ENCODE measurements around the gene TESK1.
"Not testable (repeated sequence)": the region's sequence is repeated elsewhere in the genome, so short reads cannot be mapped to it uniquely, and the experiment has no call there.

TESK1 gene

GRCh38 chr9:35579659-35580227 lies 25.3 kb upstream of the TESK1 start:
- DNase-seq: not testable (repeated sequence)

GRCh38 chr9:35583521-35583920 lies 21.5 kb upstream of the TESK1 start:
- not testable (repeated sequence) for DNase-seq

- DNase-seq: not testable (repeated sequence)
Measured at GRCh38 chr9:35584681-35585080, 20.4 kb upstream of the TESK1 start.

GRCh38 chr9:35588506-35588905 lies 16.6 kb upstream of the TESK1 start:
- DNase-seq: not testable (repeated sequence)

GRCh38 chr9:35593581-35593980 lies 11.5 kb upstream of the TESK1 start:
- no peak for DNase-seq

- DNase-seq: no peak
Measured at GRCh38 chr9:35594471-35594870, 10.6 kb upstream of the TESK1 start.

GRCh38 chr9:35596907-35597306 lies 8.2 kb upstream of the TESK1 start:
- not testable (repeated sequence) for DNase-seq

GRCh38 chr9:35598866-35599590 lies 6.0 kb upstream of the TESK1 start:
- no peak for DNase-seq

GRCh38 chr9:35599763-35600604 lies 5.1 kb upstream of the TESK1 start:
- peak in 11 of 58 donors; percentile 13 to 62 (median 29) for DNase-seq

GRCh38 chr9:35603506-35603985 lies 1.5 kb upstream of the TESK1 start:
- DNase-seq: peak in 23 of 58 donors; percentile 8 to 67 (median 42)

- peak; percentile 89 to 100 (median 99) for DNase-seq
Measured at GRCh38 chr9:35603986-35604577, 980 bp upstream of the TESK1 start.

- DNase-seq: peak in 15 of 58 donors; percentile 16 to 66 (median 47)
Measured at GRCh38 chr9:35605351-35606137, 482 bp downstream of the TESK1 start.

- DNase-seq: no peak
Measured at GRCh38 chr9:35606138-35606504, 1.1 kb downstream of the TESK1 start.

GRCh38 chr9:35606726-35607125 lies 1.7 kb downstream of the TESK1 start:
- no peak for DNase-seq

GRCh38 chr9:35608221-35608620 lies 3.2 kb downstream of the TESK1 start:
- DNase-seq: no peak

- no peak for DNase-seq
Measured at GRCh38 chr9:35609001-35609819, 4.1 kb downstream of the TESK1 start.

- DNase-seq: no peak
Measured at GRCh38 chr9:35609820-35610163, 4.7 kb downstream of the TESK1 start.

GRCh38 chr9:35611230-35611797 lies 6.3 kb downstream of the TESK1 start:
- peak in 20 of 58 donors; percentile 8 to 59 (median 24) for DNase-seq

- not testable (repeated sequence) for DNase-seq
Measured at GRCh38 chr9:35612066-35612465, 7.0 kb downstream of the TESK1 start.

- no peak for DNase-seq
Measured at GRCh38 chr9:35612843-35613242, 7.8 kb downstream of the TESK1 start.
